ENCODE measurements around the gene KRT6A. TPM values are rescaled to one million over a fixed set of nuclear protein-coding genes. Genes with fewer than 3 reads are reported as not detected.
"Not testable (repeated sequence)": the region's sequence is repeated elsewhere in the genome, so short reads cannot be mapped to it uniquely, and the experiment has no call there.

The KRT6A gene
- total RNA-seq, 2 experiments from 2014 or later = not detected

DNA sequence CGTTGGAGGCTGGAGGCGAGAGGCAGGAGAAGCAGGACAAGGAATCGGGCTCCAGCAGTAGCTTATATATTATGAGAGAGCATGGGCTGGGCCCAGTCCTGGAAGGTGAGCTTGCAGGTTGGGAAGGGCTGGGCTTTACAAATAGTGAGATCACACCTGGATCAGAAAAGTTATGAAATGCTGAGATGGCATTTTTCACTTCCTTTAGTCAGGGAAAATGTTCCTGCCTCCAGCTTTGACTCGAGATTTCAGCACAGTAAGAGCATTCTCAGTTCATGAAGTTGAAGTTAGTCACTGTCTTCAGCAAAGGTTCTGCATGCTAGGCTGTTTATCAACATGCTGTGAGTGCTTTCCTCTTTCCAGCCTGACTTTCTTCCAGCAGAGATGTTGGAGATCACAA is 19.3 kb downstream of the KRT6A start, which contains the start of gene KRT6C:
Gene KRT6C (minus strand): TSS at position 38 of the 400 bp plus-strand sequence. CDS start 68 bp downstream, outside the sequence.
- Mint-ChIP-seq H3K4me3 (no peak within 1 kb of the TSS), H3K36me3 (ENCODE audit: low read depth) (no peaks in the 10 kb centered on the region), H3K9me3 (no peaks in the 10 kb centered on the region), H3K27ac (no peak within 1 kb of the TSS), H3K4me1 (ENCODE audit: low read depth) (no peaks in the 10 kb centered on the region), H3K27me3 (ENCODE audit: low read depth) (peaks cover 4% of the 10 kb centered on the region)
- CTCF ChIA-PET = interaction anchor here (1.2 kb wide), 1 partner anchor 48 kb away, joined by 3 read pairs; no protein-coding TSS in a partner anchor
- intact Hi-C loops (cut with micrococcal nuclease) = no loop called here
- no peak for DNase-seq

DNA sequence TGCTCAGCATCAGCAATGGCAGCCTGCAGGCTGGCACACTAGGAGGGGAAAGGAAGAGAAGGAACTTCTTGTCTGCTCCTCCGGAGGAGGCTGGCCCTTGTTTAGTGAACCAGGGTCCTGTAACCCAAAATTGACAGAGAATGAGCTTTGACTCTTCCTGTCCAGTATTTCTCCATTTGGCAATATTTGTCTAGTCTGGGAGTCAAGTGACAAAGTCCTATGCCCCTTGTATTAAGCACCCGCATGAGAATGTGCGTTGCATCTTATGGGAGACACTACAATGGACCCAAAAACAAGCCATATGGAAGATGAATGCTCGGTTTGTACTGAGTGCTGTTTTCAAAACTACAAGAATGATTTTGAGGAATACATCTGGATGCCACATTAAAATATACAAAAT is 23.2 kb downstream of the KRT6A start:
- DNase-seq = no peak
- H3K36me3 Mint-ChIP-seq (ENCODE audit: low read depth) = no peaks in the 10 kb centered on the region
- peaks cover 7% of the 10 kb centered on the region for H3K27me3 Mint-ChIP-seq (ENCODE audit: low read depth)
- no peak overlapping the region for H3K27ac Mint-ChIP-seq
- H3K4me3 Mint-ChIP-seq = no peak overlapping the region
- intact Hi-C loops (cut with micrococcal nuclease) = no loop called here
- H3K9me3 Mint-ChIP-seq = no peaks in the 10 kb centered on the region
- CTCF ChIA-PET = interaction anchor here (0.6 kb wide), 1 partner anchor 101 kb away, joined by 3 read pairs; no protein-coding TSS in a partner anchor
- H3K4me1 Mint-ChIP-seq (ENCODE audit: low read depth) = no peaks in the 10 kb centered on the region

DNA sequence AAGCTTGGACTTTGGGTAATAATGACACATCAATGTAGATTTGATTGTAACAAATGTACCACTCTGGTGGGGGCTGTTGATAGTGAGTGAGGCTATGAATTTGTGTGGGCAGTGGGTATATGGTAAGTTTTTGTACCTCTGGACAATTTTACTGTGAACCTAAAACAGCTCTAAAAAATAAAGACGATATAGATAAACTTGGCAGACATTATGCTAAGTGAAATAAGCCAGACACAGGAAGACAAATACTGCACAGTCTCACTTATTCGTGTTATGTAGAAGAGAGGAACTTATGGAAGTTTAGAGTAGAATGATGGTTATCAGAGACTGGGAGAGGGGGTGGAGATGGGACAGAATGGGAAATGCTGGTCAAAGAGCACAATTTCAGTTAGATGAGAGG is 28.2 kb downstream of the KRT6A start:
- H3K27me3 Mint-ChIP-seq (ENCODE audit: low read depth) = peaks cover 7% of the 10 kb centered on the region
- CTCF ChIA-PET = interaction anchor here (0.7 kb wide), 1 partner anchor 406 kb away, joined by 3 read pairs; no protein-coding TSS in a partner anchor
- H3K36me3 Mint-ChIP-seq (ENCODE audit: low read depth) = no peaks in the 10 kb centered on the region
- H3K4me1 Mint-ChIP-seq (ENCODE audit: low read depth) = no peaks in the 10 kb centered on the region
- DNase-seq = no peak
- no peaks in the 10 kb centered on the region for H3K9me3 Mint-ChIP-seq
- H3K4me3 Mint-ChIP-seq = no peak overlapping the region
- intact Hi-C loops (cut with micrococcal nuclease) = no loop called here
- no peak overlapping the region for H3K27ac Mint-ChIP-seq

DNA sequence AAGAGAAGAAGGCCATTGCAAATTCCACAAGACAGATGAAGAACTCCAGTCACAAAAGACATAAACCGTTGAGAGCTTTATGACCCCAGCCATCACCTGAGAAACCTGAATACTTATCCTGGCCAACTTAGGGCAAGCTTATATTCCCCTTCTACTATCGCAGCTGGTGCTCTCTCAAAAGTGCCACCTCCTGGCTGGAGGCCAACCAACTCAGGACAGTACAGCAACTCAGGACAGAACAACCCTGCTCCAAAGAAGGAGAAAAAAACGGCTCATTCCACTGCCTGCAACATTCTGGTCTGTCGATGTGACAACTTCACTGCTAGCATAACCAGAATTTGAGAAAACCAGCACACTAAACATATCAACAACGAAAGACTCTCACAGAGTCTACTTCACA is 31.4 kb downstream of the KRT6A start:
- H3K9me3 Mint-ChIP-seq = no peaks in the 10 kb centered on the region
- no peak overlapping the region for H3K4me3 Mint-ChIP-seq
- CTCF ChIA-PET = no interaction called here
- intact Hi-C loops (cut with micrococcal nuclease) = no loop called here
- H3K4me1 Mint-ChIP-seq (ENCODE audit: low read depth) = no peaks in the 10 kb centered on the region
- DNase-seq = no peak
- peaks cover 5% of the 10 kb centered on the region for H3K27me3 Mint-ChIP-seq (ENCODE audit: low read depth)
- H3K36me3 Mint-ChIP-seq (ENCODE audit: low read depth) = no peaks in the 10 kb centered on the region
- no peak overlapping the region for H3K27ac Mint-ChIP-seq

DNA sequence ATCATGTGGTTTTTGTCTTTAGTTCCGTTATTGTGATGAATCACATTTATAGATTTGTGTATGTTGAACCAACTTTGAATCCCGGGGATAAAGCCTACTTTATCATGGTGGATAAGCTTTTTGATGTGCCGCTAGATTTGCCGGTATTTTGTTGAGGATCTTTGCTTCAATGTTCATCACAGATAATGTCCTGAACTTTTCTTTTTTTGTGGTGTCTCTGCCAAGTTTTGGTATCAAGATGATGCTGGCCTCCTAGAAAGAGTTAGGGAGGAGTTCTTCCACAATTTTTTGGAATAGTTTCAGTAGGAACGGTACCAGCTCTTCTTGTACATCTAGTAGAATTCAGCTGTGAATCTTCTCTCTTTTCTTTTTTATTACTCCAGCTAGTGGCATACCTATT is 34.2 kb downstream of the KRT6A start:
- no peak overlapping the region for H3K27ac Mint-ChIP-seq
- intact Hi-C loops (cut with micrococcal nuclease) = no loop called here
- peaks cover 2% of the 10 kb centered on the region for H3K4me1 Mint-ChIP-seq (ENCODE audit: low read depth)
- CTCF ChIA-PET = no interaction called here
- peaks cover 5% of the 10 kb centered on the region for H3K27me3 Mint-ChIP-seq (ENCODE audit: low read depth)
- no peak overlapping the region for H3K4me3 Mint-ChIP-seq
- DNase-seq = no peak
- H3K9me3 Mint-ChIP-seq = no peaks in the 10 kb centered on the region
- no peaks in the 10 kb centered on the region for H3K36me3 Mint-ChIP-seq (ENCODE audit: low read depth)

DNA sequence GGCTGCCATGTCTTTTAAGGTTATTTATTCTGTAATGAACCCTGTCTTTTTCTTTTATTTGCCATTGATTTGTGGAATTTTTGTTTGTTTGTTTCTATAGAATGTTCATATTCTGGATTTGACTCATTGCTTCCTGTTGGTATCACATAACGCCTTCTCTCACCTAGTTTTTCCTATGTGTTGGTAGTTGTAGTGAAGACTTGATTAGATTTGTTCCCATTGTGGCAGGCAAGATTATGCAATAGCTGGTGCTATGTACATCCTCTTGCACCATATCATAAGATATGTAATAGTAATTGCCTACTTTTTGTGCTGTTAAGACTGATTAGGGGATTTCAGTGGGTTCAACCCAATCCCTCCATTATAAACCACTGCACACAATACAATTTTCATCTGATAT is 37.2 kb downstream of the KRT6A start:
- CTCF ChIA-PET = no interaction called here
- no peak overlapping the region for H3K27ac Mint-ChIP-seq
- H3K36me3 Mint-ChIP-seq (ENCODE audit: low read depth) = no peaks in the 10 kb centered on the region
- H3K27me3 Mint-ChIP-seq (ENCODE audit: low read depth) = peaks cover 5% of the 10 kb centered on the region
- no peak overlapping the region for H3K4me3 Mint-ChIP-seq
- no peak for DNase-seq
- intact Hi-C loops (cut with micrococcal nuclease) = no loop called here
- H3K4me1 Mint-ChIP-seq (ENCODE audit: low read depth) = peaks cover 2% of the 10 kb centered on the region
- no peaks in the 10 kb centered on the region for H3K9me3 Mint-ChIP-seq

DNA sequence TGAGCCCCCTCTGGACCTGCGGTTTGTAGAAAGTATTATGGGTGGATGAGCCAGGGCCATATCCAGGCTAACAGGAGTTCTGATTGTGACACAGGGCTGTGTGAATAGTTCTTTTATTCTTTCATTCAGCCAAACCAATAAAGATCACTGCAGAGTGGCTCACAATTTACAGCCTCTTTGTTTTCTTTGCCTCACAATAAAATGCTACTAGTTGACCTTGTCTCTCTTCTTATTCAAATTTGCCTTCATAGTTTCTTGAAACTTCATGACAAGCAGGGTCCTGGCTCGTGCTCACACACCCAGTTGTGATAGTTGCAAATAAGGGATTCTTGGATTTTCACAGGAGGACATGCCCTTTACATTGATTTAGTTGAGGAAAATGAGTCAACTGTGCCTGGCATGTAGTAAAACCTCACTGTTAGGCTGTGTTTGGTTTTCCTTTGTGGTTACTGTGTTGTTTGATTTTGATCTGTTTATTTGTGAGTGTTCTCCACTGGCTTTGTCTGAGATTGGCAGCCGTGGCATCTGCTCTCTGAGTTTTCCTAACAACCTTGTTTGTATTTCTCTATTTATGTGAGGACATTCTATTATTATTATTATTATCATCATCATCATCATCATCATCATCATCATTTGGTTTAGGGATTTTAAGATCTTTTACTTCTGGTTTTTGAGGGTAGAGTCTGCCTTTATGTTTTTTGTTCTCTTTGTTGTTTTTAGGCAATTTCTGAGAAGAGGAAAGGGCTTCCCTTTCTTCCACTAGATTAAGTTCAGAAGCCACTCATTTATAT is 38.5 kb downstream of the KRT6A start:
- no peak for DNase-seq
- H3K27ac Mint-ChIP-seq = no peak overlapping the region
- no peak overlapping the region for H3K4me3 Mint-ChIP-seq
- peaks cover 2% of the 10 kb centered on the region for H3K4me1 Mint-ChIP-seq (ENCODE audit: low read depth)
- no peaks in the 10 kb centered on the region for H3K27me3 Mint-ChIP-seq (ENCODE audit: low read depth)
- intact Hi-C loops (cut with micrococcal nuclease) = no loop called here
- H3K36me3 Mint-ChIP-seq (ENCODE audit: low read depth) = no peaks in the 10 kb centered on the region
- H3K9me3 Mint-ChIP-seq = no peaks in the 10 kb centered on the region
- CTCF ChIA-PET = no interaction called here

DNA sequence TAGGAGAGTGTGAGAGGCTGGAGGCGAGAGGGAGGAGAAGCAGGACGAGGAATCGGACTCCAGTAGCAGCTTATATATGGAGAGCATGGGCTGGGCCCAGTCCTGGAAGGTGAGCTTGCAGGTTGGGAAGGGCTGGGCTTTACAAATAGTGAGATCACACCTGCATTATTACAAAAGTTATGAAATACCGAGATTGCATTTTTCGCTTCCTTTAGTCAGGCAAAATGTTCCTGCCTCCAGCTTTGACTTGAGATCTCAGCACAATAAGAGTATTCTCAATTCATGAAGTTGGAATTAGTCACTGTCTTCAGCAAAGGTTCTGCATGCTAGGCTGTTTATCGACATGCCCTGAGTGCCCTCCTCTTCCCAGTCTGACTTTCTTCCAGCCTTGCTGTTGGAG is 41.0 kb downstream of the KRT6A start, which contains the start of gene KRT6B:
Gene KRT6B (minus strand): TSS at position 46 of the 400 bp plus-strand sequence. CDS start 68 bp downstream, outside the sequence.
- no peaks in the 10 kb centered on the region for H3K27me3 Mint-ChIP-seq (ENCODE audit: low read depth)

DNA sequence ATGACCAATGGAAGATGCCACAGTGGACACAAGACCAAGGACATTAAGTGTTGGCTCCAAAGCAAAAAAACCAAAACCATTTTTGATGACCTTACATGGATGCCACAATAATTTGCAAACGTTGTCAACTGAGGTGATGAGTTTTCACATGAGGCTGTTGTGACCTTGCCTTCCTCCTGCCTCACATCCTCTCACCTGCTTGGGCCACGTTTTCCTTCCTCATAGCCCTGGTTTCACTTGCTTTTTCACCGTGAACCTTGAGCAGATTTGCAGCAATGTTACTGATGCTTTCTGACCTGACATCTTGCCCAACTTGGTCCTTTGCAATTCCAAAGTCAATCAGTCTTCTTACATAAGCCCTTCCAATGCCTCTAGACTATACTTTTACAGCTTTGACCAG is 44.8 kb downstream of the KRT6A start:
- no peak overlapping the region for H3K4me3 Mint-ChIP-seq
- H3K9me3 Mint-ChIP-seq = no peaks in the 10 kb centered on the region
- DNase-seq = no peak
- no peaks in the 10 kb centered on the region for H3K36me3 Mint-ChIP-seq (ENCODE audit: low read depth)
- intact Hi-C loops (cut with micrococcal nuclease) = no loop called here
- H3K27ac Mint-ChIP-seq = no peak overlapping the region
- peaks cover 6% of the 10 kb centered on the region for H3K27me3 Mint-ChIP-seq (ENCODE audit: low read depth)
- no peaks in the 10 kb centered on the region for H3K4me1 Mint-ChIP-seq (ENCODE audit: low read depth)
- CTCF ChIA-PET = no interaction called here

More for the DNA sequence above, 41.0 kb downstream of the KRT6A start, which contains the start of gene KRT6B:
- CTCF ChIA-PET = no interaction called here
- no peak for DNase-seq
- no peaks in the 10 kb centered on the region for H3K9me3 Mint-ChIP-seq
- intact Hi-C loops (cut with micrococcal nuclease) = no loop called here
- no peak within 1 kb of the TSS for H3K4me3 Mint-ChIP-seq
- no peak within 1 kb of the TSS for H3K27ac Mint-ChIP-seq
- H3K36me3 Mint-ChIP-seq (ENCODE audit: low read depth) = no peaks in the 10 kb centered on the region
- H3K4me1 Mint-ChIP-seq (ENCODE audit: low read depth) = peaks cover 2% of the 10 kb centered on the region

DNA sequence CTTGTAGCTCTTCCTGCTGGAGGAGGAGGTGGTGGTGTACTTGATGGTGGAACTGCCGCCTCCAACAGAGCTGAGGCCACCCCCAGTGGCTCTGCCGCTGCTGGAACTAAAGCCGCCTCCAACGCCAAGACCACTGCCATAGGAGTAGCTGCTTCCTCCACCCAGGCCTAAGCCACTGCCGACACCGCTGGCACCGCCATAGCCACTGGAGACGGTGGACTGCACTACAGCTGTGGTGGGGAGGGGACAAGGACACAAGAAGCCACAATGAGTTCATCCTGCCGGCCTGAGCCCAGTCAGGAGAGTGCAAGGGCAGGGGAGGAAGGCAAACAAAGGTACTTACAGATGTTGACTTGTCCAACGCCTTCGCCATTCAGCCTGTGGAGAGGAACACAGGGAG is 45.9 kb downstream of the KRT6A start:
- H3K9me3 Mint-ChIP-seq; H3K27me3 Mint-ChIP-seq (ENCODE audit: low read depth); H3K27ac Mint-ChIP-seq; H3K36me3 Mint-ChIP-seq (ENCODE audit: low read depth); DNase-seq; H3K4me3 Mint-ChIP-seq; intact Hi-C loops (cut with micrococcal nuclease); H3K4me1 Mint-ChIP-seq (ENCODE audit: low read depth): not testable (repeated sequence)
- CTCF ChIA-PET = interaction anchor here (1.1 kb wide), 1 partner anchor 19 kb away, joined by 3 read pairs; no protein-coding TSS in a partner anchor

DNA sequence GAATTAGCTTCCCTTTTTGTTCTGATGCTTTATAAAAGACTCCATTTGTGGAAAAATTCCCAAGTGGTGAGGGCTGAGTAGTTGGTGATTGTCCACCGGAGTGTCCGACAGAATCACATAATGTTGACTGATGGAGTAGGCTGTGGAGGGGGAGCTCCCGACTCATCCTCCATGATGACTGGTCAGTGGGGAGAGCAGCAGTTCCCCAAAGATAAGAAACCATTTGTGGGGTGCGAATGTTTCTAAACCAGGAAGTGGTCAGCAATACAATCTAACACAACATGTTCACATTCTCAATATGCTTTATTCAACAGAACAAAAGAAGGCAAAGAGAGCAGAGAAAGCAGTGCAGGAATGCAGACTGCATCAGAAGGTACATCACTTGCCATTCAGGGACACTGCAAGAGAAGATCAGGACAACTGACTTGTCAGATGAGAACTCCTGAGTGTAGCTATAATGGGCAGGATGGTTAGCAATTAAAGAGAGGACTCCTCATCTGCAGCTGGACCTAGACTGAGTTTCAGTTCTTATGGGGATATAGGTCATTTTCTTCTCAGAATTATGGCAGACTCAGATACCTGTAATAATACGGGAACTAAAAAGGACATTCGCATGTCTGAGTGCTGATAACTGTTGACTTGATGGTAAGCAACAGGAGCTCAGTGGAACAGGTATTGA is 46.6 kb downstream of the KRT6A start:
- Mint-ChIP-seq H3K9me3 (no peaks in the 10 kb centered on the region), H3K4me1 (ENCODE audit: low read depth) (no peaks in the 10 kb centered on the region), H3K27ac (no peak overlapping the region), H3K4me3 (no peak overlapping the region), H3K36me3 (ENCODE audit: low read depth) (no peaks in the 10 kb centered on the region), H3K27me3 (ENCODE audit: low read depth) (peaks cover 10% of the 10 kb centered on the region)
- intact Hi-C loops (cut with micrococcal nuclease) = no loop called here
- DNase-seq = no peak
- CTCF ChIA-PET = interaction anchor here (1.1 kb wide), 1 partner anchor 19 kb away, joined by 3 read pairs; no protein-coding TSS in a partner anchor

DNA sequence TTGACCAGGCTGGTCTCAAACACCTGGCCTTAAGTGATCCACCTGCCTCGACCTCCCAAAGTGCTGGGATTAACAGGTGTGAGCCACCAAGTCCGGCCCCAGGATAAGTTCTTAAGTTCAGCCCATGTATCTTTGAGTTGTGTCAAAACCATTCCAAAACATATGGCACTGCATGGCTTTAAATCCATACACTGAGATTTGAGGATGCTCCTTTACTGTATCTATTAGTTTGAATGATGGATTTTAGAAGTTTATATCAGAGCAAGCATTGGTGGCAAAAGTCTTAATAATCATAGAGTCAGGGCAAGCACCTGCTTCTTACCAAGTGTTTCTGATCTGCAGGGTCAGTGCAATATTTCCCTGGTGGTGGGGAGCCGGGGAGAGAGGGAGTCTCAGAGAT is 47.2 kb downstream of the KRT6A start:
- Mint-ChIP-seq H3K36me3 (ENCODE audit: low read depth) (no peaks in the 10 kb centered on the region), H3K4me3 (no peak overlapping the region), H3K27ac (no peak overlapping the region), H3K9me3 (no peaks in the 10 kb centered on the region), H3K4me1 (ENCODE audit: low read depth) (no peaks in the 10 kb centered on the region), H3K27me3 (ENCODE audit: low read depth) (peaks cover 12% of the 10 kb centered on the region)
- CTCF ChIA-PET = no interaction called here
- intact Hi-C loops (cut with micrococcal nuclease) = no loop called here
- DNase-seq = no peak

Measured in activated naive CD4-positive, alpha-beta T cell treated with anti-CD3 and anti-CD28 coated beads for 36 hours (primary cell).